ENCODE measurements around the gene S100A5. TPM values are rescaled to one million over a fixed set of nuclear protein-coding genes. Genes with fewer than 3 reads are reported as not detected.

S100A5 gene
- total and polyA plus RNA-seq, 2 of the 8 experiments (the other 6 are each of a cell fraction or from before 2014, with no cell fraction given), result not detected

GRCh38 chr1:153534226-153534924 is 6.4 kb downstream of the S100A5 start:
- no peak for DNase-seq (ENCODE audit: low read depth in 1 of 2, low spot score in 2 of 2)
- TF ChIP-seq HDAC6 (IDR thresholded peaks at IDR 0.05; ENCODE audit: low read depth, low read length) (no peak), SP1 (IDR thresholded peaks at IDR 0.05; ENCODE audit: low read depth, low read length) (peak; percentile 46; the same call in 1 of the 2 replicates), YY1 (IDR thresholded peaks at IDR 0.05; ENCODE audit: low read depth, low read length) (no peak), SIN3A (conservative IDR thresholded peaks at IDR 0.05 in 1 of 2, IDR thresholded peaks at IDR 0.05 in 1 of 2; ENCODE audit: low read depth in 1 of 2, low read length in 2 of 2) (peak in 1 of 2 experiments; percentile 48; a peak in 1 of 4 replicates), JUN (IDR thresholded peaks at IDR 0.05; ENCODE audit: low read depth, low read length) (no peak), SP2 (IDR thresholded peaks at IDR 0.05; ENCODE audit: low read length) (no peak)
- Histone ChIP-seq H2AK5ac (ENCODE audit: low read depth, low read length) (peak overlapping the region; percentile 3; the same call in 1 of the 2 replicates), H2BK120ac (replicated peaks; ENCODE audit: low read depth, low read length) (no peak overlapping the region), H4K20me1 (replicated peaks in 1 of 2; ENCODE audit: control insufficient read depth in 1 of 2, insufficient read depth in 2 of 2, low read length in 2 of 2) (no peaks in the 10 kb centered on the region), H4K91ac (replicated peaks; ENCODE audit: insufficient read length, low read length) (no peak overlapping the region), H3K4me3 (ENCODE audit: extremely low read depth in 1 of 4, insufficient read depth in 2 of 4, low read depth in 3 of 4, low read length in 4 of 4) (no peak overlapping the region), H3K4me2 (ENCODE audit: insufficient read depth in 1 of 2, low read depth in 2 of 2, low read length in 2 of 2) (peak overlapping the region in 1 of 2 experiments; percentile 60; a peak in 1 of 4 replicates), H3K4me1 (replicated peaks in 1 of 4; ENCODE audit: control insufficient read depth in 3 of 4, insufficient read depth in 4 of 4, low read length in 3 of 4) (peaks cover 15 to 38% (median 24%) of the 10 kb centered on the region in 4 experiments), H3K79me2 (ENCODE audit: control insufficient read depth in 1 of 2, insufficient read depth in 2 of 2, low read length in 2 of 2) (no peaks in the 10 kb centered on the region), H3K36me3 (ENCODE audit: control insufficient read depth in 2 of 4, insufficient read depth in 4 of 4, low read length in 3 of 4) (no peaks in the 10 kb centered on the region), H2BK5ac (ENCODE audit: low read depth, low read length) (no peak overlapping the region), H3K23me2 (ENCODE audit: low read depth, low read length) (peaks cover 2% of the 10 kb centered on the region), H3K4ac (replicated peaks; ENCODE audit: insufficient read length, low read depth, low read length) (no peak overlapping the region), H3K79me1 (ENCODE audit: low read depth, low read length) (no peaks in the 10 kb centered on the region), H3K18ac (ENCODE audit: extremely low read depth, low read length) (no peak overlapping the region), H3K23ac (ENCODE audit: insufficient read length) (no peak overlapping the region), H2AFZ (ENCODE audit: low read length) (no peak overlapping the region), H4K5ac (ENCODE audit: insufficient read length, low read depth, low read length) (no peak overlapping the region), H2BK12ac (ENCODE audit: low read depth, low read length) (0 out of 2 replicates have a peak overlapping the region, but pooled peaks have one; percentile 23), H4K8ac (ENCODE audit: extremely low read depth, insufficient read depth, low read length) (no peak overlapping the region), H3K27ac (ENCODE audit: low read depth, low read length) (no peak overlapping the region), H2BK15ac (ENCODE audit: low read length) (no peak overlapping the region), H3K56ac (replicated peaks; ENCODE audit: insufficient read length, low read depth, low read length) (no peak overlapping the region), H3K9me3 (ENCODE audit: insufficient read depth in 2 of 2, low read depth in 1 of 2, low read length in 1 of 2) (no peaks in the 10 kb centered on the region), H3K14ac (ENCODE audit: insufficient read length) (no peak overlapping the region), H3K27me3 (replicated peaks in 1 of 4; ENCODE audit: control insufficient read depth in 3 of 4, extremely low read depth in 1 of 4, insufficient read depth in 3 of 4, low read length in 3 of 4) (peaks cover 0 to 19% (median 6%) of the 10 kb centered on the region in 4 experiments; a peak in 5 of 7 replicates), H3K9ac (replicated peaks in 1 of 4; ENCODE audit: extremely low read depth in 1 of 4, low read depth in 3 of 4, low read length in 3 of 4) (no peak overlapping the region), H2BK20ac (ENCODE audit: low read length) (no peak overlapping the region)
- WGBS, 2 experiments (ENCODE audit: extremely low coverage in 1 of 2, insufficient coverage in 1 of 2, insufficient read length in 1 of 2, insufficient replicate concordance in 2 of 2, low coverage in 1 of 2, low lambda C conversion rate in 2 of 2, missing lambda C conversion rate in 1 of 2), result 84% methylated on average over 7 of the region's 7 CpGs; no CpG with 5 or more reads in 1 of the 2 experiments
- ChIA-PET CTCF (ENCODE audit: partially characterized antibody) (interaction anchor here (0.9 to 10.2 kb wide), 25 partner anchors 9 to 182 kb away, joined by 3 to 165 read pairs (median 9); partner anchors contain the start of genes S100A1, S100A13, S100A14 and S100A16), POLR2A (ENCODE audit: partially characterized antibody) (interaction anchor here (1.0 to 3.3 kb wide), 7 partner anchors 11 to 128 kb away, joined by 3 to 17 read pairs (median 8); partner anchors contain the start of genes CHTOP and S100A13)
- FAIRE-seq, result no peak

Measured in H1 (cell line).